Activated CD8-positive, alpha-beta memory T cell treated with anti-CD3 and anti-CD28 coated beads for 48 hours (primary cell): ENCODE results near the gene HES6.
A peak's percentile ranks its signal among the peaks of the same experiment; 100 is the strongest.

ENCODE experiments used
- DNase-seq, 3 experiments: peaks; one replicate each; pipeline ENCODE4 v3.0.0-alpha.2; 2020; ENCODE audit warnings: low read depth in 2 of 3, low spot score in 2 of 3

The HES6 gene

GRCh38 chr2:238237431-238238135 is 2.3 kb downstream of the HES6 start:
- DNase-seq, result no peak

- no peak for DNase-seq
These were observed 3.3 kb downstream of the HES6 start for GRCh38 chr2:238236571-238236970.

- DNase-seq, result no peak
These were observed 4.0 kb downstream of the HES6 start for GRCh38 chr2:238235856-238236255.

- no peak for DNase-seq
These were observed 4.5 kb downstream of the HES6 start for GRCh38 chr2:238235331-238235732.

GRCh38 chr2:238233625-238234024 is 6.2 kb downstream of the HES6 start:
- no peak for DNase-seq

GRCh38 chr2:238231809-238232208 is 8.0 kb downstream of the HES6 start:
- no peak for DNase-seq

- DNase-seq, result peak in 1 of 3 experiments; percentile 50
These were observed 8.5 kb downstream of the HES6 start for GRCh38 chr2:238231251-238231793.

- no peak for DNase-seq
These were observed 9.1 kb downstream of the HES6 start for GRCh38 chr2:238230699-238231098.

GRCh38 chr2:238228700-238229099 is 11.1 kb downstream of the HES6 start:
- no peak for DNase-seq

GRCh38 chr2:238227587-238228032 is 12.2 kb downstream of the HES6 start:
- DNase-seq, result no peak

- DNase-seq, result no peak
These were observed 12.9 kb downstream of the HES6 start for GRCh38 chr2:238226698-238227586.

- DNase-seq, result no peak
These were observed 13.7 kb downstream of the HES6 start for GRCh38 chr2:238225911-238226697.

GRCh38 chr2:238225121-238225520 is 14.7 kb downstream of the HES6 start:
- no peak for DNase-seq

GRCh38 chr2:238224356-238225035 is 15.3 kb downstream of the HES6 start:
- no peak for DNase-seq

GRCh38 chr2:238220892-238221521 is 18.8 kb downstream of the HES6 start:
- no peak for DNase-seq

- no peak for DNase-seq
These were observed 19.5 kb downstream of the HES6 start for GRCh38 chr2:238220274-238220891.

GRCh38 chr2:238216651-238217184 is 23.1 kb downstream of the HES6 start:
- no peak for DNase-seq

- no peak for DNase-seq
These were observed 32.8 kb downstream of the HES6 start for GRCh38 chr2:238207006-238207405.

- no peak for DNase-seq
These were observed 35.7 kb downstream of the HES6 start for GRCh38 chr2:238203973-238204683.
